ENCODE results near the gene CLTCL1.

DNA sequence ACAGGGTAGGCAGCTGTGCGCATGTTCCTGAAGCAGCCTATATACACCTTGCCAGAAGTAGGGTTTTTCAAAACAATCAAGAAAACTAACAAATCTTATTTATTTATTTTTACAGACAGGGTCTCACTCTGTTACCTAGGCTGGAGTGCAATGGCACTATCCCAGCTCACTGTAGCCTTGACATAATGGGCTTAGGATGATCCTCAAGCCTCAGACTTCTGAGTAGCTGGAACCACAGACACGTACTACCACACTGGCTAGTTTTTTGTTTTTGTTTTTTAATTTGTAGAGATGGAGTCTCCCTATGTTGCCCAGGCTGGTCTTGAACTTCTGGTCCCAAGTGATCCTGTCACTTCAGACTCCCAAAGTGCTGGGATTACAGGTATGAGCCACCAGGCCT lies 25.7 kb downstream of the CLTCL1 start:
- TF ChIP-seq CTCF (IDR thresholded peaks at IDR 0.05) (no peak), POLR2A (IDR thresholded peaks at IDR 0.05) (no peak)
